ENCODE data around the gene RAI1.

RAI1 gene

DNA sequence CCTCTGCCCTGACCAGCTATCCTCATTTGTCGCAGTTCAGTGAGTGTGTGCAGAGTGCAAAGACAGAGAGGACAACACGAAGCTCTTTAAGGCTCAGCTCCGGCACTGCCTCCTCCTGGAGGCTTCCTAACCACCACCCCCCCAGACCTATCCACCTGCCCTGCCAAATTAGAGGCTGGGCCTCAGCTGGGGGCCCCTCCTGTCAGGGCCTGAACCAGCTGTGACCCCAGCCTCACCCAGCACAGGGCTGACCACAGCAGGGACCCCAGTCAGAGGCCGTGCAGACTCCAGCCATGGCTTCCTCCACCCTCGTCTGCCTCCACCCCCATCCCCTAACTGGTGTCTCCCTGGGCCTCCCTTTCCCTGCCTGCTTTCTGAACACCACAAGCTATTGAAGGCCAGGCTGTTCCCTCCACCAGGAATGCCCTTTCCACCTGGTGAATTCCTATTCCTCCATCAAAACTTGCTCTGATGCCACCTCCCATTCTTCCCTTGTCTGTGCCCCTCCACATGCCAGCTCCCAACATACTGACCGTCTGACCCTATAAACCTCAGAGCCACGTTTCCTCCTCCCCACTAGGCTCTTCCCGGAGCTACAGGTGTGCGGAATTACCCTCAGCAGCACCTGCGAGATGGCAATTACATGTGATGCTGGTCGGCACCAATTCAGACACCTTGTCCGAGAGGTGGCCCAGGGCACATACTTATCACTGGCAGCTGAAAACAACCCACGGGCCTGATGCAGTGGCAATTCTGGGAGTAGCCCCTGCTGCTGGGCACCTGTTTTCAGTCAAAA lies 146.8 kb downstream of the RAI1 start:
- Histone ChIP-seq H2BK5ac (ENCODE audit: low read length) (peak overlapping the region; percentile 16), H3K27me3 (ENCODE audit: control insufficient read depth in 3 of 3, insufficient read depth in 3 of 3, low read depth in 1 of 3, low read length in 3 of 3) (no peaks in the 10 kb centered on the region)
- no CpG with 5 or more reads among the region's 13 CpGs for WGBS, 2 donors (ENCODE audit: extremely low coverage in 2 of 2, insufficient read length in 2 of 2, insufficient replicate concordance in 1 of 2)

DNA sequence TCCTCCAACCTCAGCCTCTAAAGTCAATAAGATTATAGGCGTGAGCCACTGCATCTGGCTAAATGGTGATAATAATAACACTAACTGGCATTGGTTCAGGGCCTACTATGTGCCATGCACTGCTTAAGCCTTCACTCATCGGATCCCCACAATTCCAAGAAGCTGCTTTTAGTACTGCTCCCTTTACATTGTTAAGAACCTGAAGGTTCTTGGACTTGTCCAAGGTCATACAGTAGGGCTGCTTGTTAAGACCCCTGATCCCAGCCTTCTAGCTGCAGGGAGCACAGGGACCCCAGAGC lies 149.0 kb downstream of the RAI1 start:
- no peak overlapping the region for H2BK15ac ChIP-seq (ENCODE audit: low read length)
- no peak overlapping the region for H2AK5ac ChIP-seq (ENCODE audit: low read depth, low read length)
- H4K8ac ChIP-seq (ENCODE audit: low read depth, low read length): no peak overlapping the region
- H4K91ac ChIP-seq (ENCODE audit: low read depth, low read length, poor library complexity): no peak overlapping the region
- H3K4me3 ChIP-seq (ENCODE audit: low read length in 2 of 2): no peak overlapping the region
- H3K36me3 ChIP-seq (replicated peaks in 1 of 2; ENCODE audit: control insufficient read depth in 2 of 2, insufficient read depth in 2 of 2, low read length in 2 of 2): peaks cover 0 to 10% of the 10 kb centered on the region in 2 donors
- H2AFZ ChIP-seq (ENCODE audit: low read length): no peak overlapping the region
- H3K4ac ChIP-seq (ENCODE audit: low read length): no peak overlapping the region
- H3K27me3 ChIP-seq (ENCODE audit: control insufficient read depth in 3 of 3, insufficient read depth in 3 of 3, low read depth in 1 of 3, low read length in 3 of 3): no peaks in the 10 kb centered on the region
- no peak overlapping the region for H3K9ac ChIP-seq (ENCODE audit: low read depth, low read length, poor library complexity)
- no peak overlapping the region for H2BK12ac ChIP-seq (ENCODE audit: low read length)
- no peak overlapping the region for H3K18ac ChIP-seq (ENCODE audit: low read length)
- H3K79me1 ChIP-seq (ENCODE audit: low read depth, low read length): peaks cover 33% of the 10 kb centered on the region
- no peak for DNase-seq (ENCODE audit: low spot score)
- H3K9me3 ChIP-seq (replicated peaks in 1 of 2; ENCODE audit: control insufficient read depth in 2 of 2, insufficient read depth in 1 of 2, low read depth in 1 of 2, low read length in 2 of 2): no peaks in the 10 kb centered on the region
- peaks cover 18 to 19% of the 10 kb centered on the region in 2 donors for H3K4me1 ChIP-seq (ENCODE audit: control insufficient read depth in 2 of 2, insufficient read depth in 1 of 2, low read depth in 1 of 2, low read length in 2 of 2)
- no peak overlapping the region for H3K23ac ChIP-seq (ENCODE audit: low read depth, low read length, poor library complexity)
- H3K27ac ChIP-seq (replicated peaks; ENCODE audit: low read length): no peak overlapping the region
- H3K4me2 ChIP-seq (ENCODE audit: insufficient read depth, low read length, poor library complexity, severe bottlenecking): no peak overlapping the region
- H2BK120ac ChIP-seq (ENCODE audit: low read depth, low read length): no peak overlapping the region
- no peak overlapping the region for H2BK5ac ChIP-seq (ENCODE audit: low read length)
- WGBS, 2 donors (ENCODE audit: extremely low coverage in 2 of 2, insufficient read length in 2 of 2, insufficient replicate concordance in 1 of 2): no CpG with 5 or more reads among the region's 2 CpGs
- H3K14ac ChIP-seq (ENCODE audit: low read length): no peak overlapping the region

More for the DNA sequence above, 146.8 kb downstream of the RAI1 start:
- peaks cover 32 to 36% of the 10 kb centered on the region in 2 donors for H3K4me1 ChIP-seq (ENCODE audit: control insufficient read depth in 2 of 2, insufficient read depth in 1 of 2, low read depth in 1 of 2, low read length in 2 of 2)
- no peak overlapping the region for H2BK12ac ChIP-seq (ENCODE audit: low read length)
- H3K4ac ChIP-seq (ENCODE audit: low read length): no peak overlapping the region
- no peak overlapping the region for H3K18ac ChIP-seq (ENCODE audit: low read length)
- H3K9me3 ChIP-seq (replicated peaks in 1 of 2; ENCODE audit: control insufficient read depth in 2 of 2, insufficient read depth in 1 of 2, low read depth in 1 of 2, low read length in 2 of 2): no peaks in the 10 kb centered on the region
- H2BK15ac ChIP-seq (ENCODE audit: low read length): no peak overlapping the region
- H2AK5ac ChIP-seq (ENCODE audit: low read depth, low read length): peak overlapping the region; percentile 71
- H4K8ac ChIP-seq (ENCODE audit: low read depth, low read length): no peak overlapping the region
- no peak overlapping the region for H4K91ac ChIP-seq (ENCODE audit: low read depth, low read length, poor library complexity)
- H2BK120ac ChIP-seq (ENCODE audit: low read depth, low read length): no peak overlapping the region
- no peak overlapping the region for H2AFZ ChIP-seq (ENCODE audit: low read length)
- no peak overlapping the region for H3K4me2 ChIP-seq (ENCODE audit: insufficient read depth, low read length, poor library complexity, severe bottlenecking)
- H3K23ac ChIP-seq (ENCODE audit: low read depth, low read length, poor library complexity): no peak overlapping the region
- no peak overlapping the region for H3K27ac ChIP-seq (replicated peaks; ENCODE audit: low read length)
- H3K36me3 ChIP-seq (replicated peaks in 1 of 2; ENCODE audit: control insufficient read depth in 2 of 2, insufficient read depth in 2 of 2, low read length in 2 of 2): peaks cover 0 to 7% of the 10 kb centered on the region in 2 donors
- H3K4me3 ChIP-seq (ENCODE audit: low read length in 2 of 2): no peak overlapping the region
- no peak overlapping the region for H3K14ac ChIP-seq (ENCODE audit: low read length)
- no peak overlapping the region for H3K9ac ChIP-seq (ENCODE audit: low read depth, low read length, poor library complexity)
- H3K79me1 ChIP-seq (ENCODE audit: low read depth, low read length): peaks cover 31% of the 10 kb centered on the region
- DNase-seq (ENCODE audit: low spot score): no peak

DNA sequence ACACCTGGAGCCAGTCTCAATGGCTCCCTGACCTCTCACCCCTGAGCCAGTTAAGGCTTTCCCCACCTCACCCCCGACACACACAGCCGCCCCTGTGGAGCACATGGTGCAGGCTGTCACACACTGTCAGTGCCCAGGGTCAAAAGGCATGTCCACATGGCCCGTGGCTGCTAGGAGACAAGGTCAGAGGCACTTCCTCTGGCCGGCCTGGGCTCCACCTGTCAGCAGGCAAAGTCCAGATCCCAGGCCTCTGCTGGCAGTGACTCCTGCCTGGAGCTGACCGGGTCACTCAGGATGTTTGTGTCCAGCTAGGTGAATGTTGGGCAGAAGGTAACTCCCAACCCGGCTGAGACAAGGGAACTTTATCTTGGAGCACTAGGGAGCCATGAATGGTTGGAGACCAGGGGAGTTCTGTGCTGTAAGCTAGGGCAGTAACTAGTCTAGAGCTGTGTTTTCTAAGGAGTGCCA lies 149.5 kb downstream of the RAI1 start:
- whole genome bisulfite sequencing, 2 donors (ENCODE audit: extremely low coverage in 2 of 2, insufficient read length in 2 of 2, insufficient replicate concordance in 1 of 2): no CpG with 5 or more reads among the region's 6 CpGs
- no peak overlapping the region for H2BK15ac ChIP-seq (ENCODE audit: low read length)
- no peak overlapping the region for H2BK120ac ChIP-seq (ENCODE audit: low read depth, low read length)
- no peak overlapping the region for H3K23ac ChIP-seq (ENCODE audit: low read depth, low read length, poor library complexity)
- H2BK12ac ChIP-seq (ENCODE audit: low read length): no peak overlapping the region
- H3K79me1 ChIP-seq (ENCODE audit: low read depth, low read length): peaks cover 35% of the 10 kb centered on the region
- no peak overlapping the region for H3K4me3 ChIP-seq (ENCODE audit: low read length in 2 of 2)
- H3K4ac ChIP-seq (ENCODE audit: low read length): no peak overlapping the region
- peaks cover 0 to 10% of the 10 kb centered on the region in 2 donors for H3K36me3 ChIP-seq (replicated peaks in 1 of 2; ENCODE audit: control insufficient read depth in 2 of 2, insufficient read depth in 2 of 2, low read length in 2 of 2)
- peak overlapping the region; percentile 21 for H3K18ac ChIP-seq (ENCODE audit: low read length)
- no peaks in the 10 kb centered on the region for H3K27me3 ChIP-seq (ENCODE audit: control insufficient read depth in 3 of 3, insufficient read depth in 3 of 3, low read depth in 1 of 3, low read length in 3 of 3)
- H3K4me1 ChIP-seq (ENCODE audit: control insufficient read depth in 2 of 2, insufficient read depth in 1 of 2, low read depth in 1 of 2, low read length in 2 of 2): peaks cover 20 to 23% of the 10 kb centered on the region in 2 donors
- H2AK5ac ChIP-seq (ENCODE audit: low read depth, low read length): peak overlapping the region; percentile 66
- no peak for DNase-seq (ENCODE audit: low spot score)
- no peak overlapping the region for H3K9ac ChIP-seq (ENCODE audit: low read depth, low read length, poor library complexity)
- peak overlapping the region; percentile 76 for H2BK5ac ChIP-seq (ENCODE audit: low read length)
- H4K91ac ChIP-seq (ENCODE audit: low read depth, low read length, poor library complexity): no peak overlapping the region
- H3K4me2 ChIP-seq (ENCODE audit: insufficient read depth, low read length, poor library complexity, severe bottlenecking): no peak overlapping the region
- no peak overlapping the region for H2AFZ ChIP-seq (ENCODE audit: low read length)
- H4K8ac ChIP-seq (ENCODE audit: low read depth, low read length): peak overlapping the region; percentile 44
- H3K27ac ChIP-seq (replicated peaks; ENCODE audit: low read length): no peak overlapping the region
- no peaks in the 10 kb centered on the region for H3K9me3 ChIP-seq (replicated peaks in 1 of 2; ENCODE audit: control insufficient read depth in 2 of 2, insufficient read depth in 1 of 2, low read depth in 1 of 2, low read length in 2 of 2)
- H3K14ac ChIP-seq (ENCODE audit: low read length): no peak overlapping the region

DNA sequence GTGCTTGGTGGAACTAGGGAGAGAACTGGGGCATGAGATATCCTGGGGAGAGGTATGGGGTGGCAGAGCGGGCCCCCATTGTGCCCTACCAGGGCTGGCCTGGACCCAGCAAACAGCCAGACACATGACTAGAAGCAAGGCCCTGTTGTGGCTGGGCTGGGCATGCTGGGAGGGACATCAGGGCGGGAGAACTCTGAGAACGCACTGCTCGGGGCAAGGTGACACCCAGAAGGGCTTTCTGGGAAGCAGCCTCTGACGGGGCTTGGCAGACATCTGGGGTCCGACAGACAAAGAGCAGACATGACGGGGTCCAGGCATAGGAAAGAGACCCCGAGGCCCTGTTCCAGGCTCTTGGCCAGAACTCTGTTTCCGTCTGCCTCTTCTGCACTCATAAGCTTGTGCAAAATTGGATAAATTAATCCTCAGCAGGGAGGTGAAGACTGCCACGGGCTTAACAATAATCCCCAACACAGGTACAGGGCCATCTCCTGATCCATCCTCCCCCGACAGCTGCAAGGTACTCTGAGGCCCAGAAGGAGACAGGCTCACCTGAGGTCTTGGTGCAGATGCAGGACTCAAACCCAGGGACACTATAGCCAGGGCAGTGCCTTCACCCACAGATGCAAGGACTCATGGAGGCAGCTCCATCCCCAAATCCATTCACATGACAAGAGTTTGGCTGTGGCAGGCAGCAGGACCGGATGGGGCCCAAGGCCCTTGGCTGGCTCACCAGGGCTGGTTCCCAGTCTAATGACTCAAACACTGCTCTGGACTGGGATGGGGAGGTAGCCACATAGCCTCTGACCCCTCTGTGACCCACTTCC lies 150.2 kb downstream of the RAI1 start:
- Histone ChIP-seq H3K36me3 (replicated peaks in 1 of 2; ENCODE audit: control insufficient read depth in 2 of 2, insufficient read depth in 2 of 2, low read length in 2 of 2) (peaks cover 0 to 10% of the 10 kb centered on the region in 2 donors), H2BK120ac (ENCODE audit: low read depth, low read length) (no peak overlapping the region), H3K14ac (ENCODE audit: low read length) (no peak overlapping the region), H3K4ac (ENCODE audit: low read length) (no peak overlapping the region), H3K9ac (ENCODE audit: low read depth, low read length, poor library complexity) (peak overlapping the region; percentile 61), H3K9me3 (replicated peaks in 1 of 2; ENCODE audit: control insufficient read depth in 2 of 2, insufficient read depth in 1 of 2, low read depth in 1 of 2, low read length in 2 of 2) (no peaks in the 10 kb centered on the region), H3K4me1 (ENCODE audit: control insufficient read depth in 2 of 2, insufficient read depth in 1 of 2, low read depth in 1 of 2, low read length in 2 of 2) (peaks cover 20 to 21% of the 10 kb centered on the region in 2 donors), H3K4me2 (ENCODE audit: insufficient read depth, low read length, poor library complexity, severe bottlenecking) (no peak overlapping the region), H4K91ac (ENCODE audit: low read depth, low read length, poor library complexity) (no peak overlapping the region), H2BK15ac (ENCODE audit: low read length) (no peak overlapping the region), H3K27ac (replicated peaks; ENCODE audit: low read length) (no peak overlapping the region), H4K8ac (ENCODE audit: low read depth, low read length) (no peak overlapping the region), H3K18ac (ENCODE audit: low read length) (peak overlapping the region; percentile 59), H3K4me3 (ENCODE audit: low read length in 2 of 2) (no peak overlapping the region), H3K27me3 (ENCODE audit: control insufficient read depth in 3 of 3, insufficient read depth in 3 of 3, low read depth in 1 of 3, low read length in 3 of 3) (no peaks in the 10 kb centered on the region), H3K79me1 (ENCODE audit: low read depth, low read length) (peaks cover 35% of the 10 kb centered on the region), H2BK12ac (ENCODE audit: low read length) (no peak overlapping the region), H3K23ac (ENCODE audit: low read depth, low read length, poor library complexity) (no peak overlapping the region), H2BK5ac (ENCODE audit: low read length) (peak overlapping the region; percentile 67), H2AK5ac (ENCODE audit: low read depth, low read length) (no peak overlapping the region), H2AFZ (ENCODE audit: low read length) (no peak overlapping the region)
- no peak for DNase-seq (ENCODE audit: low spot score)
- no CpG with 5 or more reads among the region's 12 CpGs for WGBS, 2 donors (ENCODE audit: extremely low coverage in 2 of 2, insufficient read length in 2 of 2, insufficient replicate concordance in 1 of 2)

All from neuronal stem cell (in vitro differentiated cells).